NCI-H69 (cell line): ENCODE data around the gene FAM43B.

Experiments
- DNase-seq: peaks from one replicate; lab custom pipeline; 2025; lab: John Stamatoyannopoulos, UW

Gene FAM43B

GRCh38 chr1:20590306-20590777 is 38.0 kb downstream of the FAM43B start:
- no peak for DNase-seq

DNA sequence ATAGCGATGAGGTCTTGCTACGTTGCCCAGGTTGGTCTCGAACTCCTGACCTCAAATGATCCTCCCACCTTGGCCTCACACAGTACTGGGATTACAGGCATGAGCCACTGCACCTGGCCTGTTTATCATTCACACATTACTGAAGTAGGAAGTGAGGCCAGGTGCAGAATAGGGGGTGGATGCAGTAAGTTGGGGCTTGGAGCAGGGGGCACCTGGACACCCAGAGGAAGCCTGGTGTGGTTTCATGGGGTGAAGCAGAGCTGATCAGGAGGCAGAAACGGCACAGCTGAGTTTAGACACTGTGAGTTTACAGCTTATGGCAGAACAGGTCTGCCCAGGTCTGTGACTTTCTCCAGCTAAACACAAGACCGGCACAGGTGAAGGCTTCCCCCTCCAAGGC is 41.4 kb downstream of the FAM43B start:
- no peak for DNase-seq

GRCh38 chr1:20594746-20595145 is 42.4 kb downstream of the FAM43B start:
- DNase-seq, result no peak

- no peak for DNase-seq
Observed at GRCh38 chr1:20596106-20596505, 43.7 kb downstream of the FAM43B start.

- DNase-seq, result no peak
Observed at GRCh38 chr1:20597650-20598049, 45.3 kb downstream of the FAM43B start.

- DNase-seq, result no peak
Observed at GRCh38 chr1:20600156-20600555, 47.8 kb downstream of the FAM43B start.

DNA sequence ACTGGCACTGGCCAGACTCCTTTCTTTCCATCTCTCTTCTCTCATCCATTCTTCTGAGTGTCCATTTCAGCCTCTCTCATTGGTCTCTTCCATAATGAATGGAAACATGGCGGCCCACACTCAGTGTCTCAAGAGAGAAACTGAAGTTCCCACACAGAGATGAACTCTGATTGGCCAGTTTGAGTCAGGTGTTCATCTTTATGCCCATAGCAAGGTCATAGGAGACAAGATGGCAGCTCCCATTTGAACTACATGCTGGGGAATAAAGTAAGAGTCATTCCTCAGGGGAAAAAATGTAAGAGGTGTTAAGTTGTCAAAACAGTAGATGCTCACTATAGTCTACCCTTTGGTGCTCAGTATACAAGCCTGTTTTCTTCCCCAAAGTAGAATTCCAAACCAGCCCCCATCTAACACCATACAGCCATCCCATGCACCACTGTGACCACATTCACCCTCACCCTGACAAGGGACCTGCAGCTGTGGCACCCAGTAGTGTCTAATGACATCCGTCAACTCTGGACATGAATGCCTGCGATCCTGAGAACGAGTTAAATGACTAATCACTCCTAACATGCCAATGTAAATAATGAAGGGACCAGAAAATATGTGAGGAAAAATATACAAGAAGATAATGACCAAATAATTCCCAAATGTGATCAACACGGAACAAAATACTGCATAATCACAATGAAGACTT is 48.9 kb downstream of the FAM43B start:
- no peak for DNase-seq

GRCh38 chr1:20602851-20603450 is 50.6 kb downstream of the FAM43B start:
- no peak for DNase-seq

- no peak for DNase-seq
Observed at GRCh38 chr1:20603504-20604464, 51.4 kb downstream of the FAM43B start.
